HG03469 (cell line): ENCODE data around the gene ISG20L2.

Experiments
- ATAC-seq: cut with Tn5 transposase; IDR thresholded peaks from one replicate; pipeline ENCODE4 v1.9.1; 2021; ENCODE audit warnings: mild to moderate bottlenecking, moderate library complexity, moderate number of reproducible peaks; ENCODE audit not compliant: unreplicated experiment

ISG20L2 gene

GRCh38 chr1:156755527-156755950 is 27.0 kb upstream of the ISG20L2 start:
- no peak for ATAC-seq

GRCh38 chr1:156754219-156754618 is 25.7 kb upstream of the ISG20L2 start:
- no peak for ATAC-seq

- no peak for ATAC-seq
Measured at GRCh38 chr1:156752843-156753482, 24.4 kb upstream of the ISG20L2 start.

- ATAC-seq: peak; percentile 58
Measured at GRCh38 chr1:156751757-156752481, 23.4 kb upstream of the ISG20L2 start.

- ATAC-seq: peak; percentile 4
Measured at GRCh38 chr1:156751451-156751756, 22.8 kb upstream of the ISG20L2 start, which contains the start of gene HDGF. Gene HDGF, minus strand, starts transcription at chr1:156751675. Its CDS starts 246 bp downstream, at chr1:156751429.

- ATAC-seq: no peak
Measured at GRCh38 chr1:156750711-156751450, 22.3 kb upstream of the ISG20L2 start.

- no peak for ATAC-seq
Measured at GRCh38 chr1:156750191-156750672, 21.7 kb upstream of the ISG20L2 start.

- ATAC-seq: no peak
Measured at GRCh38 chr1:156749419-156750118, 21.0 kb upstream of the ISG20L2 start.

GRCh38 chr1:156748670-156749418 is 20.3 kb upstream of the ISG20L2 start:
- no peak for ATAC-seq

- no peak for ATAC-seq
Measured at GRCh38 chr1:156747742-156748669, 19.4 kb upstream of the ISG20L2 start.

GRCh38 chr1:156746728-156747631 is 18.4 kb upstream of the ISG20L2 start:
- no peak for ATAC-seq

- no peak for ATAC-seq
Measured at GRCh38 chr1:156746406-156746727, 17.8 kb upstream of the ISG20L2 start.

- ATAC-seq: no peak
Measured at GRCh38 chr1:156745881-156746280, 17.3 kb upstream of the ISG20L2 start.

GRCh38 chr1:156744786-156745419 is 16.3 kb upstream of the ISG20L2 start:
- no peak for ATAC-seq

GRCh38 chr1:156744344-156744743 is 15.8 kb upstream of the ISG20L2 start:
- ATAC-seq: no peak

GRCh38 chr1:156743367-156744302 is 15.1 kb upstream of the ISG20L2 start:
- no peak for ATAC-seq

GRCh38 chr1:156742801-156743200 is 14.2 kb upstream of the ISG20L2 start:
- ATAC-seq: no peak
